GM23338 (cell line): ENCODE data around the gene WNT1. TPM values are rescaled to one million over a fixed set of nuclear protein-coding genes. Genes with fewer than 3 reads are reported as not detected.

Source experiments
- ATAC-seq: fragments of 200-7000 bp; cut with Tn5 transposase; 3 replicates; pipeline ENCODE4 v1.9.1; 2020
- DNase-seq: peaks from one replicate; pipeline ENCODE4 v3.0.0-alpha.2; 2015; ENCODE audit warnings: low spot score
- H2AFZ ChIP-seq: fragments of 200-600 bp; sonication (generic); 2 replicates; pipeline ENCODE4 v1.8.0; 2016; ENCODE audit warnings: antibody characterized with exemption, mild to moderate bottlenecking, moderate library complexity
- H3F3A ChIP-seq: fragments of 200-600 bp; sonication (generic); replicated peaks from 2 replicates; pipeline ENCODE4 v1.8.0; 2017; ENCODE audit warnings: antibody characterized with exemption, mixed run types, low read depth
- H3K27ac ChIP-seq: fragments of 200-600 bp; sonication (generic); 2 replicates; pipeline ENCODE4 v1.6.1; 2016; ENCODE audit warnings: low read depth
- H3K27me3 ChIP-seq: fragments of 200-600 bp; sonication (generic); 2 replicates; pipeline ENCODE4 v1.8.0; 2016; ENCODE audit warnings: mild to moderate bottlenecking, mixed run types, moderate library complexity; ENCODE audit not compliant: insufficient read depth
- H3K36me3 ChIP-seq: fragments of 200-600 bp; sonication (generic); 2 replicates; pipeline ENCODE4 v1.8.0; 2016; ENCODE audit warnings: mild to moderate bottlenecking; ENCODE audit not compliant: insufficient read depth
- H3K4me1 ChIP-seq: fragments of 200-600 bp; sonication (generic); 2 replicates; pipeline ENCODE4 v1.8.0; 2016; ENCODE audit warnings: mild to moderate bottlenecking, moderate library complexity; ENCODE audit not compliant: insufficient read depth
- H3K4me2 ChIP-seq: fragments of 200-600 bp; sonication (generic); 2 replicates; pipeline ENCODE4 v1.7.1; 2017; ENCODE audit warnings: mixed run types
- H3K4me3 ChIP-seq: fragments of 200-600 bp; sonication (generic); 2 replicates; pipeline ENCODE4 v1.6.1; 2016; ENCODE audit warnings: mixed run types
- H3K79me2 ChIP-seq: fragments of 200-600 bp; sonication (generic); replicated peaks from 2 replicates; pipeline ENCODE4 v1.8.0; 2017; ENCODE audit warnings: mild to moderate bottlenecking; ENCODE audit not compliant: insufficient read depth
- H3K9me2 ChIP-seq: fragments of 200-600 bp; sonication (generic); 2 replicates; pipeline ENCODE4 v1.8.0; 2017; ENCODE audit not compliant: insufficient read depth
- H4K20me1 ChIP-seq: fragments of 200-600 bp; sonication (generic); replicated peaks from 2 replicates; pipeline ENCODE4 v1.8.0; 2017; ENCODE audit warnings: mild to moderate bottlenecking; ENCODE audit not compliant: insufficient read depth
- H3K27ac Mint-ChIP-seq: 2 replicates; pipeline ENCODE4 v1.8.0; 2020; ENCODE audit warnings: inconsistent platforms, mild to moderate bottlenecking, moderate library complexity, mixed read lengths
- H3K27me3 Mint-ChIP-seq: 3 replicates; pipeline ENCODE4 v1.8.0; 2022; ENCODE audit warnings: low read depth, mild to moderate bottlenecking, moderate library complexity, mixed read lengths, inconsistent platforms; ENCODE audit not compliant: insufficient read depth, poor library complexity
- H3K36me3 Mint-ChIP-seq: 3 replicates; pipeline ENCODE4 v1.8.0; 2021; ENCODE audit warnings: low read depth, mild to moderate bottlenecking, inconsistent platforms, moderate library complexity, mixed read lengths
- H3K4me1 Mint-ChIP-seq: 3 replicates; pipeline ENCODE4 v1.8.0; 2020; ENCODE audit warnings: mild to moderate bottlenecking, inconsistent platforms, mixed read lengths
- H3K4me3 Mint-ChIP-seq: 3 replicates; pipeline ENCODE4 v1.8.0; 2021; ENCODE audit warnings: moderate library complexity, mild to moderate bottlenecking, inconsistent platforms, mixed read lengths
- H3K9me3 Mint-ChIP-seq: 3 replicates; pipeline ENCODE4 v1.8.0; 2020; ENCODE audit warnings: moderate library complexity, mild to moderate bottlenecking, inconsistent platforms, mixed read lengths
- EZH2phosphoT487 ChIP-seq: fragments of 200-600 bp; sonication (generic); IDR thresholded peaks from one replicate; pipeline ENCODE4 v1.8.1; 2018; ENCODE audit warnings: antibody characterized with exemption; ENCODE audit not compliant: unreplicated experiment
- JUNB ChIP-seq: IDR thresholded peaks from one replicate; pipeline ENCODE4 v1.6.1; 2016; ENCODE audit warnings: antibody characterized with exemption; ENCODE audit not compliant: unreplicated experiment
- NANOG ChIP-seq: IDR thresholded peaks from 2 replicates; pipeline ENCODE4 v1.6.1; 2016; ENCODE audit warnings: antibody characterized with exemption, borderline replicate concordance
- POLR2AphosphoS5 ChIP-seq: IDR thresholded peaks from 2 replicates; pipeline ENCODE4 v1.6.1; 2016; ENCODE audit warnings: antibody characterized with exemption, low read depth
- ZNF331 ChIP-seq: fragments of 250-450 bp; sonication (Bioruptor Pico); IDR thresholded peaks from 2 replicates; pipeline ENCODE4 v1.5.0; 2020; ENCODE audit warnings: low read depth, mild to moderate bottlenecking, moderate library complexity
- polyA plus RNA-seq: library from polyadenylated mRNA; unstranded; fragments of >200 nt; fragmentation: Nextera tagmentation; extraction: Ambion mirVana; gene quantifications from 2 replicates; pipeline ENCODE4 v1.2.1, GENCODE V29; 2016
- total RNA-seq: library from RNA; depleted of rRNA; stranded (reverse); fragments of >200 nt; shearing (Covaris generic); gene quantifications from 2 replicates; pipeline ENCODE4 v1.2.3, GENCODE V29; 2014
- TF ChIP-seq, protein P1 (sequence below): IDR thresholded peaks from one replicate; pipeline ENCODE4 v1.6.1; 2018; ENCODE audit warnings: antibody characterized with exemption; ENCODE audit not compliant: unreplicated experiment
- TF ChIP-seq, protein P2 (sequence below): IDR thresholded peaks from 2 replicates; pipeline ENCODE4 v1.6.1; 2016; ENCODE audit warnings: antibody characterized with exemption
- TF ChIP-seq, protein P3 (sequence below): fragments of 250-450 bp; sonication (Bioruptor Pico); IDR thresholded peaks from 2 replicates; pipeline ENCODE4 v1.5.0; 2020; ENCODE audit warnings: mild to moderate bottlenecking, moderate library complexity

Gene WNT1
- total and polyA plus RNA-seq, 2 experiments from 2014 or later = not detected

DNA sequence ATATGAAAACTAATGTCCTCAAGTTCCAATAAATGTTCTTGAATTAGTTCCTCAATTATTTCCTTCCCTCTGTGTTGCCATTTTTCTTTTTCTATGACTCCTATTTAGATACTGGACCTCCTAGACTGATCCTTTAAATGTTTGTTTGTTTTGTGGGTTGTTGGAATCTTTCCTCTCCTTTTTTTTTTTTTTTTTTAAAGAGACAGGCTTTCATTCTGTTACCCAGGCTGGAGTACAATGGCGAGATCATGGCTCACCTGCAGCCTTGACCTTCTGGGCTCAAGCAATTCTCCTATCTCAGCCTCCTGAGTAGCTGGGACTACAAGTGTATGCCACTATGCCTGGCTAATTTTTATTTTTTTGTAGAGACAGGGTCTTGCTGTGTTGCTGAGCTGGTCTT lies 30.8 kb downstream of the WNT1 start:
- Histone ChIP-seq H3K79me2 (no peaks in the 10 kb centered on the region), H3K4me2 (no peak overlapping the region), H3K4me3 (no peak overlapping the region), H4K20me1 (0 out of 2 replicates have a peak, but pooled peaks cover 10% of the 10 kb centered on the region), H3K36me3 (no peaks in the 10 kb centered on the region), H3K9me2 (no peaks in the 10 kb centered on the region), H2AFZ (no peak overlapping the region), H3K27me3 (no peaks in the 10 kb centered on the region), H3K4me1 (no peaks in the 10 kb centered on the region), H3K27ac (no peak overlapping the region), H3F3A (no peaks in the 10 kb centered on the region)
- H3K27ac Mint-ChIP-seq = no peak overlapping the region
- ATAC-seq (no peak), DNase-seq (no peak)
- H3K27me3 Mint-ChIP-seq = peaks cover 3% of the 10 kb centered on the region
- peaks cover 3% of the 10 kb centered on the region; the same call in 1 of the 3 replicates for H3K4me1 Mint-ChIP-seq
- H3K4me3 Mint-ChIP-seq = no peak overlapping the region
- H3K36me3 Mint-ChIP-seq = peaks cover 4% of the 10 kb centered on the region; the same call in 2 of the 3 replicates
- TF ChIP-seq EZH2phosphoT487 (no peak), ZNF331 (CRISPR knock-in tag) (no peak), POLR2AphosphoS5 (no peak), NANOG (no peak), JUNB (no peak)
- TF ChIP-seq, protein P1, sequence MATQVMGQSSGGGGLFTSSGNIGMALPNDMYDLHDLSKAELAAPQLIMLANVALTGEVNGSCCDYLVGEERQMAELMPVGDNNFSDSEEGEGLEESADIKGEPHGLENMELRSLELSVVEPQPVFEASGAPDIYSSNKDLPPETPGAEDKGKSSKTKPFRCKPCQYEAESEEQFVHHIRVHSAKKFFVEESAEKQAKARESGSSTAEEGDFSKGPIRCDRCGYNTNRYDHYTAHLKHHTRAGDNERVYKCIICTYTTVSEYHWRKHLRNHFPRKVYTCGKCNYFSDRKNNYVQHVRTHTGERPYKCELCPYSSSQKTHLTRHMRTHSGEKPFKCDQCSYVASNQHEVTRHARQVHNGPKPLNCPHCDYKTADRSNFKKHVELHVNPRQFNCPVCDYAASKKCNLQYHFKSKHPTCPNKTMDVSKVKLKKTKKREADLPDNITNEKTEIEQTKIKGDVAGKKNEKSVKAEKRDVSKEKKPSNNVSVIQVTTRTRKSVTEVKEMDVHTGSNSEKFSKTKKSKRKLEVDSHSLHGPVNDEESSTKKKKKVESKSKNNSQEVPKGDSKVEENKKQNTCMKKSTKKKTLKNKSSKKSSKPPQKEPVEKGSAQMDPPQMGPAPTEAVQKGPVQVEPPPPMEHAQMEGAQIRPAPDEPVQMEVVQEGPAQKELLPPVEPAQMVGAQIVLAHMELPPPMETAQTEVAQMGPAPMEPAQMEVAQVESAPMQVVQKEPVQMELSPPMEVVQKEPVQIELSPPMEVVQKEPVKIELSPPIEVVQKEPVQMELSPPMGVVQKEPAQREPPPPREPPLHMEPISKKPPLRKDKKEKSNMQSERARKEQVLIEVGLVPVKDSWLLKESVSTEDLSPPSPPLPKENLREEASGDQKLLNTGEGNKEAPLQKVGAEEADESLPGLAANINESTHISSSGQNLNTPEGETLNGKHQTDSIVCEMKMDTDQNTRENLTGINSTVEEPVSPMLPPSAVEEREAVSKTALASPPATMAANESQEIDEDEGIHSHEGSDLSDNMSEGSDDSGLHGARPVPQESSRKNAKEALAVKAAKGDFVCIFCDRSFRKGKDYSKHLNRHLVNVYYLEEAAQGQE = no peak
- TF ChIP-seq, protein P2, sequence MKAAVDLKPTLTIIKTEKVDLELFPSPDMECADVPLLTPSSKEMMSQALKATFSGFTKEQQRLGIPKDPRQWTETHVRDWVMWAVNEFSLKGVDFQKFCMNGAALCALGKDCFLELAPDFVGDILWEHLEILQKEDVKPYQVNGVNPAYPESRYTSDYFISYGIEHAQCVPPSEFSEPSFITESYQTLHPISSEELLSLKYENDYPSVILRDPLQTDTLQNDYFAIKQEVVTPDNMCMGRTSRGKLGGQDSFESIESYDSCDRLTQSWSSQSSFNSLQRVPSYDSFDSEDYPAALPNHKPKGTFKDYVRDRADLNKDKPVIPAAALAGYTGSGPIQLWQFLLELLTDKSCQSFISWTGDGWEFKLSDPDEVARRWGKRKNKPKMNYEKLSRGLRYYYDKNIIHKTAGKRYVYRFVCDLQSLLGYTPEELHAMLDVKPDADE = no peak
- TF ChIP-seq, protein P3, sequence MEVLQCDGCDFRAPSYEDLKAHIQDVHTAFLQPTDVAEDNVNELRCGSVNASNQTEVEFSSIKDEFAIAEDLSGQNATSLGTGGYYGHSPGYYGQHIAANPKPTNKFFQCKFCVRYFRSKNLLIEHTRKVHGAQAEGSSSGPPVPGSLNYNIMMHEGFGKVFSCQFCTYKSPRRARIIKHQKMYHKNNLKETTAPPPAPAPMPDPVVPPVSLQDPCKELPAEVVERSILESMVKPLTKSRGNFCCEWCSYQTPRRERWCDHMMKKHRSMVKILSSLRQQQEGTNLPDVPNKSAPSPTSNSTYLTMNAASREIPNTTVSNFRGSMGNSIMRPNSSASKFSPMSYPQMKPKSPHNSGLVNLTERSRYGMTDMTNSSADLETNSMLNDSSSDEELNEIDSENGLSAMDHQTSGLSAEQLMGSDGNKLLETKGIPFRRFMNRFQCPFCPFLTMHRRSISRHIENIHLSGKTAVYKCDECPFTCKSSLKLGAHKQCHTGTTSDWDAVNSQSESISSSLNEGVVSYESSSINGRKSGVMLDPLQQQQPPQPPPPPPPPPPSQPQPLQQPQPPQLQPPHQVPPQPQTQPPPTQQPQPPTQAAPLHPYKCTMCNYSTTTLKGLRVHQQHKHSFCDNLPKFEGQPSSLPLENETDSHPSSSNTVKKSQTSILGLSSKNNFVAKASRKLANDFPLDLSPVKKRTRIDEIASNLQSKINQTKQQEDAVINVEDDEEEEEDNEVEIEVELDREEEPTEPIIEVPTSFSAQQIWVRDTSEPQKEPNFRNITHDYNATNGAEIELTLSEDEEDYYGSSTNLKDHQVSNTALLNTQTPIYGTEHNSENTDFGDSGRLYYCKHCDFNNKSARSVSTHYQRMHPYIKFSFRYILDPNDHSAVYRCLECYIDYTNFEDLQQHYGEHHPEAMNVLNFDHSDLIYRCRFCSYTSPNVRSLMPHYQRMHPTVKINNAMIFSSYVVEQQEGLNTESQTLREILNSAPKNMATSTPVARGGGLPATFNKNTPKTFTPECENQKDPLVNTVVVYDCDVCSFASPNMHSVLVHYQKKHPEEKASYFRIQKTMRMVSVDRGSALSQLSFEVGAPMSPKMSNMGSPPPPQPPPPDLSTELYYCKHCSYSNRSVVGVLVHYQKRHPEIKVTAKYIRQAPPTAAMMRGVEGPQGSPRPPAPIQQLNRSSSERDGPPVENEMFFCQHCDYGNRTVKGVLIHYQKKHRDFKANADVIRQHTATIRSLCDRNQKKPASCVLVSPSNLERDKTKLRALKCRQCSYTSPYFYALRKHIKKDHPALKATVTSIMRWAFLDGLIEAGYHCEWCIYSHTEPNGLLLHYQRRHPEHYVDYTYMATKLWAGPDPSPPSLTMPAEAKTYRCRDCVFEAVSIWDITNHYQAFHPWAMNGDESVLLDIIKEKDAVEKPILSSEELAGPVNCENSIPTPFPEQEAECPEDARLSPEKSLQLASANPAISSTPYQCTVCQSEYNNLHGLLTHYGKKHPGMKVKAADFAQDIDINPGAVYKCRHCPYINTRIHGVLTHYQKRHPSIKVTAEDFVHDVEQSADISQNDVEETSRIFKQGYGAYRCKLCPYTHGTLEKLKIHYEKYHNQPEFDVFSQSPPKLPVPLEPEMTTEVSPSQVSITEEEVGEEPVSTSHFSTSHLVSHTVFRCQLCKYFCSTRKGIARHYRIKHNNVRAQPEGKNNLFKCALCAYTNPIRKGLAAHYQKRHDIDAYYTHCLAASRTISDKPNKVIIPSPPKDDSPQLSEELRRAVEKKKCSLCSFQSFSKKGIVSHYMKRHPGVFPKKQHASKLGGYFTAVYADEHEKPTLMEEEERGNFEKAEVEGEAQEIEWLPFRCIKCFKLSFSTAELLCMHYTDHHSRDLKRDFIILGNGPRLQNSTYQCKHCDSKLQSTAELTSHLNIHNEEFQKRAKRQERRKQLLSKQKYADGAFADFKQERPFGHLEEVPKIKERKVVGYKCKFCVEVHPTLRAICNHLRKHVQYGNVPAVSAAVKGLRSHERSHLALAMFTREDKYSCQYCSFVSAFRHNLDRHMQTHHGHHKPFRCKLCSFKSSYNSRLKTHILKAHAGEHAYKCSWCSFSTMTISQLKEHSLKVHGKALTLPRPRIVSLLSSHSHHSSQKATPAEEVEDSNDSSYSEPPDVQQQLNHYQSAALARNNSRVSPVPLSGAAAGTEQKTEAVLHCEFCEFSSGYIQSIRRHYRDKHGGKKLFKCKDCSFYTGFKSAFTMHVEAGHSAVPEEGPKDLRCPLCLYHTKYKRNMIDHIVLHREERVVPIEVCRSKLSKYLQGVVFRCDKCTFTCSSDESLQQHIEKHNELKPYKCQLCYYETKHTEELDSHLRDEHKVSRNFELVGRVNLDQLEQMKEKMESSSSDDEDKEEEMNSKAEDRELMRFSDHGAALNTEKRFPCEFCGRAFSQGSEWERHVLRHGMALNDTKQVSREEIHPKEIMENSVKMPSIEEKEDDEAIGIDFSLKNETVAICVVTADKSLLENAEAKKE (CRISPR knock-in tag) = no peak
- H3K9me3 Mint-ChIP-seq = no peaks in the 10 kb centered on the region
